Astrocyte (in vitro differentiated cells and primary cell): Measurements from ENCODE around the gene TMEM9.

Source experiments
- EZH2 ChIP-seq: IDR thresholded peaks from 2 replicates; pipeline ENCODE4 v1.6.1; 2012; ENCODE audit warnings: mild to moderate bottlenecking, low read length, inconsistent platforms; ENCODE audit not compliant: insufficient read depth
- TF ChIP-seq, protein P1 (sequence below): IDR thresholded peaks from 2 replicates; pipeline ENCODE4 v1.5.1; 2011; ENCODE audit warnings: low read depth, mild to moderate bottlenecking, inconsistent platforms, low read length, moderate library complexity; ENCODE audit not compliant: insufficient read depth

DNA sequence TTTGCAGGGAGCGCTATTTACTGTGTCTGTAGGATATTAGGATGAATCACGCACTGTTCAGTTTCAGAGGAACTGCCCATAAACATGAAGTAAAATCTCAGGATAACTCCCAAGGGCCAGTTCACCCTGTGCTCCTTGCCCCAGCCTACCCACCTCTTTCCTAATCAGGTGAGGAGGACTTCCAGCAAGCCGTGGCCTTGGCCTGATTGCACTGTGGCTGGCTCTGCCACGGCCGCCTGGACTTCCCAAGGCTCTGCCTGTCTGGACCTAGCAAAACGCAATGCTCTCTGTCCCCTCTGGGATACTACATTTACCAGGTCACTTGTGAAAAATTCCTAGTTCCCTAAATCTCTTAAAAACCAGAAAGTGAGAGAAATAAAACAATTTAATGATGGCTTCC lies 19.9 kb downstream of the TMEM9 start:
- TF ChIP-seq, protein P1, sequence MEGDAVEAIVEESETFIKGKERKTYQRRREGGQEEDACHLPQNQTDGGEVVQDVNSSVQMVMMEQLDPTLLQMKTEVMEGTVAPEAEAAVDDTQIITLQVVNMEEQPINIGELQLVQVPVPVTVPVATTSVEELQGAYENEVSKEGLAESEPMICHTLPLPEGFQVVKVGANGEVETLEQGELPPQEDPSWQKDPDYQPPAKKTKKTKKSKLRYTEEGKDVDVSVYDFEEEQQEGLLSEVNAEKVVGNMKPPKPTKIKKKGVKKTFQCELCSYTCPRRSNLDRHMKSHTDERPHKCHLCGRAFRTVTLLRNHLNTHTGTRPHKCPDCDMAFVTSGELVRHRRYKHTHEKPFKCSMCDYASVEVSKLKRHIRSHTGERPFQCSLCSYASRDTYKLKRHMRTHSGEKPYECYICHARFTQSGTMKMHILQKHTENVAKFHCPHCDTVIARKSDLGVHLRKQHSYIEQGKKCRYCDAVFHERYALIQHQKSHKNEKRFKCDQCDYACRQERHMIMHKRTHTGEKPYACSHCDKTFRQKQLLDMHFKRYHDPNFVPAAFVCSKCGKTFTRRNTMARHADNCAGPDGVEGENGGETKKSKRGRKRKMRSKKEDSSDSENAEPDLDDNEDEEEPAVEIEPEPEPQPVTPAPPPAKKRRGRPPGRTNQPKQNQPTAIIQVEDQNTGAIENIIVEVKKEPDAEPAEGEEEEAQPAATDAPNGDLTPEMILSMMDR, result no peak
- TF ChIP-seq EZH2, result no peak
